Measurements from ENCODE around the gene WDR27.
"Not testable (repeated sequence)": the region's sequence is repeated elsewhere in the genome, so short reads cannot be mapped to it uniquely, and the experiment has no call there.

WDR27 gene

GRCh38 chr6:169491482-169491881, 210.3 kb downstream of the WDR27 start:
- DNase-seq (ENCODE audit: low read depth in 2 of 2, low spot score in 1 of 2): no peak

GRCh38 chr6:169490830-169491229, 211.0 kb downstream of the WDR27 start:
- DNase-seq (ENCODE audit: low read depth in 2 of 2, low spot score in 1 of 2): no peak

- no peak for DNase-seq (ENCODE audit: low read depth in 2 of 2, low spot score in 1 of 2)
Observed at GRCh38 chr6:169490246-169490641, 211.6 kb downstream of the WDR27 start.

GRCh38 chr6:169489563-169490245, 212.1 kb downstream of the WDR27 start:
- no peak for DNase-seq (ENCODE audit: low read depth in 2 of 2, low spot score in 1 of 2)

- DNase-seq (ENCODE audit: low read depth in 2 of 2, low spot score in 1 of 2): no peak
Observed at GRCh38 chr6:169487579-169488436, 214.0 kb downstream of the WDR27 start.

- DNase-seq (ENCODE audit: low read depth in 2 of 2, low spot score in 1 of 2): no peak
Observed at GRCh38 chr6:169479783-169480495, 221.9 kb downstream of the WDR27 start.

GRCh38 chr6:169474362-169474761, 227.5 kb downstream of the WDR27 start:
- DNase-seq (ENCODE audit: low read depth in 2 of 2, low spot score in 1 of 2): no peak

GRCh38 chr6:169473663-169474062, 228.2 kb downstream of the WDR27 start:
- DNase-seq (ENCODE audit: low read depth in 2 of 2, low spot score in 1 of 2): no peak

GRCh38 chr6:169472786-169473416, 228.9 kb downstream of the WDR27 start:
- no peak for DNase-seq (ENCODE audit: low read depth in 2 of 2, low spot score in 1 of 2)

GRCh38 chr6:169470790-169471189, 231.0 kb downstream of the WDR27 start:
- DNase-seq (ENCODE audit: low read depth in 2 of 2, low spot score in 1 of 2): no peak

GRCh38 chr6:169469028-169469427, 232.8 kb downstream of the WDR27 start:
- no peak for DNase-seq (ENCODE audit: low read depth in 2 of 2, low spot score in 1 of 2)

GRCh38 chr6:169467755-169468154, 234.1 kb downstream of the WDR27 start:
- DNase-seq (ENCODE audit: low read depth in 2 of 2, low spot score in 1 of 2): not testable (repeated sequence)

- not testable (repeated sequence) for DNase-seq (ENCODE audit: low read depth in 2 of 2, low spot score in 1 of 2)
Observed at GRCh38 chr6:169466256-169466655, 235.6 kb downstream of the WDR27 start.

GRCh38 chr6:169457762-169458161, 244.1 kb downstream of the WDR27 start:
- DNase-seq (ENCODE audit: low read depth in 2 of 2, low spot score in 1 of 2): no peak

- DNase-seq (ENCODE audit: low read depth in 2 of 2, low spot score in 1 of 2): no peak
Observed at GRCh38 chr6:169456840-169457239, 245.0 kb downstream of the WDR27 start.

- no peak for DNase-seq (ENCODE audit: low read depth in 2 of 2, low spot score in 1 of 2)
Observed at GRCh38 chr6:169455470-169455869, 246.4 kb downstream of the WDR27 start.

- DNase-seq (ENCODE audit: low read depth in 2 of 2, low spot score in 1 of 2): no peak
Observed at GRCh38 chr6:169454872-169455204, 247.0 kb downstream of the WDR27 start.

GRCh38 chr6:169454204-169454871, 247.5 kb downstream of the WDR27 start:
- no peak for DNase-seq (ENCODE audit: low read depth in 2 of 2, low spot score in 1 of 2)

- no peak for DNase-seq (ENCODE audit: low read depth in 2 of 2, low spot score in 1 of 2)
Observed at GRCh38 chr6:169452869-169453620, 248.8 kb downstream of the WDR27 start.
